Stimulated activated CD8-positive, alpha-beta memory T cell treated with anti-CD3 and anti-CD28 coated beads, Interleukin-12 subunit alpha, Interleukin-12 subunit beta, amount 100 ng/mL, for 4 hours (primary cell): Measurements from ENCODE around the gene LCLAT1.

ENCODE experiments used
- DNase-seq: peaks from one replicate; pipeline ENCODE4 v3.0.0-alpha.2; 2020; ENCODE audit warnings: low read depth

LCLAT1 gene

DNA sequence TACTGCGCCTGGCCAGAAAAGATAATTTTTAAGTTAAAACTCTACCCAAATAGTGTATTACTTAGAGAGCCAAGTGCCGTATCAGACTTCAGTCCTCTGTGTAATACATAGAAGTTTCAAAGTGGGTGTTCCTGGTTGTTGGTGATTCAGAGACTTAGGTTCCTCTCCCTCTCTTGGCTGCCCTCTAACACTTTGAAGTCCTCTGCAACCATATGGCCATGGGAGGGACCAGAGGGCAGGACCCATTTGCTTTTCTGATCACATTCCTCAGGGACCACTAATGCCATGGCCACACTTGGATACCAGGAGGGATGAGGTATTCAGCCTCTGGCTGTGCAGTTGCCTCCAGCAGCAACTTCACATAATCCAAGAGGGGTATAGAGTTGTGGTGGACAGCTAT, 228.7 kb downstream of the LCLAT1 start:
- no peak for DNase-seq

DNA sequence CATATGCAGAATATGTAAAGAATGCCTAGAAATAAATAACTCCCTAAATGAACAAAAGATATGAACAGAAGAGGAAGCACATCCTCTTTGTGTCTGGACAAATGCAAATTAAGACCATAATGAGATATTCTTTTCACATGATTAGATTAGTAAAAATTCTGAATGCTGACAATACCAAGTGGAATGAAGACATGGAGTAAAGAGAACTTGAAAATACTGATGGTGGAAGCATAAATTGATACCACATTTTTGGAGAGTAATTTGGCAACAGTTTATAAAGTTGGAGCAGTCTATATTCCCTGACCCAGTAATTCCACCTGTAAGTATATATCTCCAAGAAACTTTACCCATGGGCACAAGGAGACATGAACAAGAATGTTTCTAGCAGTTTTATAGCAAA, 230.2 kb downstream of the LCLAT1 start:
- DNase-seq = no peak

DNA sequence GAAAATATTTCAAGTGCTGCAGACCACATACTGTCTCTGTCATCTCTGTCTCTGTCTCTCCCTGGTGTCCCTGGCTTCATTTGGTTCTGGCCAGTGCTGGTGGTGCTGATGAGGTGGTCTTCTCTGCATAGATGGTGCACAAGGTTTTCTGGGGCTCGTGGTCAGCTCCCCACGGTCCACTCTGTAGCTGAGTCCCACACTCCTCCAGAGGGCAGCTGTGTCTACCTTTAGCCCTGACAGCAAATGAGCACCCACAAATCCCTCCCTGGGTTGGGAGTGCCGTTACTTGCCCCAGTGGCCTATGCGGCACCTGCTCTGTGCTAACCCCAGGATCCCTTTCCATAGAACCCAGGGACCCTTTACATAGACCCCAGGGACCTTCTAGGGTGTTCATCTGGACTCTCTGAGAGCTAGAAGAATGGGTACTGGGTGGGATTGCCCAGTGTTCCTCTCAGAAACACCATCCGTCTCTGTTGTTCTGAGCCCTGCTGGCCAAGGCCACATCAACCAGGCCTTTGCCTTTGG, 230.9 kb downstream of the LCLAT1 start:
- DNase-seq = no peak

DNA sequence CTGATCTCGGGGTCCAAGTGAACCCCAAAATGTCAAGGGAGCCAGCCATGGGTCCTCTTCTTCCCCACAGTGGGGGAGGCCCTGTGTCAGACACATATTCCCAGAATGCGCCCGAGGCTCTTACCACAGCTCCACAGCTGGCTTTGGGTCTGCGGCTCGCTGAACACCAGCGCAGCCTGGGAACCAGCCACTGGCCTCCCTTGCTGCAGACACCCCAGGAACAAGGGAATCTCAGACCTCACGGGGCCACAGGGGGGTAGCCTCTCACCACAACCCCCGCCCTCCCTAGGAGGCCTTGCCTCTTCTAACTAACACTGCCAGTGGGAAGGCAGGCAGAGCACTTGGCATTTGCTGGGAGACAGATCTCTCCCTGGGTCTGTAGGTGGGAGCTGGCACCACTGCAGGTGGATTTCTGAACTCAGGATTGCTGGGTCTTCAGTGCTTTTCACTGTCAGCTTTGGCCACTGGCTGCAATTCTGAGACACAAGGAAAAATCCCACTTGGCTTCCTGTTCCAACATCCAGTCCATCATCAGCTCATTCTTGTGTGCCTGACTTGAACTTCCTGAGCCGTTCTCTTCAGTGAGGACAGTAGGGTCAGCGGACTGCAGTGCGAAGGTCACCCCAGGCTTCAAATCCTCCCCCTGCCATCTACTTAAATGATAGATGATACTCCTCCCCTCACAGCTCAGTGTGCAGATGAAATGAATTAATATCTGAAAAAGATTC, 231.5 kb downstream of the LCLAT1 start:
- DNase-seq = no peak

DNA sequence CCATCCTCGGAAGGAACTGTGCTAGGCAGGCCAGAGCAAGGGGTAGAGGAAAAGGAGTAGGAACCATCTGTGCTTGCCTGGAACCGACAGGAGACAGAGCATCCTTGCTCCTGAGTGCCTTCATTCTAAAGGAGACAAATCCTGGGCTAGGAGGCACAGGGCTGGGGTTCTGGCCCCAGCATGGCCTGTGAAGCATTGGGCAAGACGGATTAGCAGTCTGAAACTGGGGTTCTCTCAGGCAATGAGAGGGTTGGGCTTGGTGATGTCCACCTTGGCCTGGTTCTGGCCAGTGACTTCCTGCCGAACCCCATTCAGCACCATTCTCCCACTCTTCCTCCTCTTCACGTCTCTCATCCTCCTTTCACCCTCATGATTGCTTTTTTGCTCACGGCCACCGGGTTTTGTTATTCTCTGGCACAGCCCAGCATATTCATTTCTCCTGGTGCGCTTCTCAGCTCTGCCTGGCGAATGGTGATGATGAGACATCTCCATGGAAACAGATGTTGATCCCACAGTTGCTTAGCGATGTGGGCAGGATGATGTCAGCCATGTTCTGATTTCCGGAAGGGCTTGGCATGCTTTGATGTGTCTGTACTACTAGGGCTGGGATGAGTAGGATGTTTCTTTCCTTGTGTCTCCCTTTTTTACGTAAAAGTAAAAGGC, 232.5 kb downstream of the LCLAT1 start:
- DNase-seq = no peak

DNA sequence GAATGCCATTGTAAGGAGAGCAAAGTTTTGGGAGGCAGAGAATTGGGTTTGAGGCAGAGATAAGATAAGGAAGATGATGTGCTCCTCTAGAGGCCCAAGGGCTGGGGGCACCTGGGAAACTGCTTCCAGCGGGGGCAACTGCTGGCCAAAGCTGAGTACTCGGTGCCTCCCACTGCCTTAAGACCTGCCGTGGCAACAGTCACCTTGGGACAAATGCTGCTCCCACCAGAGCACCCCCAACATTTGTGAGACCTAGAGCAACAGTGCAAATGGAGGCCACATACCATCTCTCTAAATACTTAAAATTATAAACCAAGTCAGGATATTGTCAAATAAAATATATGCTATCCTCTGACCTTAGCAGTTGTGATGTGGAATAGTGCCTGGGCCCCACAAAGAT, 233.1 kb downstream of the LCLAT1 start:
- DNase-seq = no peak

DNA sequence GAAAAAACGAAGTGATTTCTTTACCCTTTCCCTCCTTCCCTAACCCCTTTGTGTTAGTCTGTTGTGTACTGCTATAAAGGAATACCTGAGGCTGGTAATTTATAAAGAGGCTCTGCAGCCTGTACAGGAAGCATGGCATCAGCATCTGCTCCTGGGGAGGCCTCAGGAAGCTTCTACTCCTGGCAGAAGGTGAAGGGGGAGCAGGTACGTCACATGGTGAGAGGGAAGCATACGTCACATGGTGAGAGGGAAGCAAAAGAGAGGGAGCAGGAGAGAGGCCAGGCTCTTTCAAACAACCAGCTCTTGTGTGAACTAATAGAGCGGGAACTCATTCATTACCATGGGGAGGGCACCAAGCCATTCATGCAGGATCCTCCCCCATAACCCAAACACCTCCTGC, 234.0 kb downstream of the LCLAT1 start:
- no peak for DNase-seq

DNA sequence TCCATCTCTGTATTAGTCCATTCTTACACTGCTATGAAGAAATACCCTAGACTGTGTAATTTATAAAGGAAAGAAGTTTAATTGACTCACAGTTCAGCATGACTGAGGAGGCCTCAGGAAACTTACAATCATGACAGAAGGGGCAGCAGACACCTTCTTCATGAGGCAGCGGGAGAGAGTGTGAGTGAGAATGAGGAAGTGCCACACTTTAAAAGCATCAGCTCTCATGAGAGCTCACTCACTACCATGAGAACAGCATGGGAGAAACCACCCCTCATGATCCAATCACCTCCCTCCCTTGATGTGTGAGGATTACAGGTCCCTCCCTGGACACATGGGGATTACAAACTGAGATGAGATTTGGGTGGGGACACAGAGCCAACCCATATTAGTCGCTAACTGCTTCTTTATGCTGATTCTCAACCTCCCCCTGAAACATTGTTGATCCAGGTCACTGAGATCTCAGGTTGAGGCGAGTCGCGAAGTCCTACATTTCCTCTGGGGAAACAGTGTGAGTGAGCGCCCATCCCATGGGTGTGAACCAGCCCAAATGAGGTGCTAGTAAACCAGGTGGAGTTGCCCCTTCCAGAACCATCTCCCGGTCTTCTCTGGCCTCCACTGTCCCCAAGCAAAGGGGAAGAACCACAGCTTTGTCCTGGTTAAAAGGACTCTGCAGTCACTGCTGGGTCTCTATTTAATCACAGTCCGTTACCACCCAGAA, 236.3 kb downstream of the LCLAT1 start:
- no peak for DNase-seq

DNA sequence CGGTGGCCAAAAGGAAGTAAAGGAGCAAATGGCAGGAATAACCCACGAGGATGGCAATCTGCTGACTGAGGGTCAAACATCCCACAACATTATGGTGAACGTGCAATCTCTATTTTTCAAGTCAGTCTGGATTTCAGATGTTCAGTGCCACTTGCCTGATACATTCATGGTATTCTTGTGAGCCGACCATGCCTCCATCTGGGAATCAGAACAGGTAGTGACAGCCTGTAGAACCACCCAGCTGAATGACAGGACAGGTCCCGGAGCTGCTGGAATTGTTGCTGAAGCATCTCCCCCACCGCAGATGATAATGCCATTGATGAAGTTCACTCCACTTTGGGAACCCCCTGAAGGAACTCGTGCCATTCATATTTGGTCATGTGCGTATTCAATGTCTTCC, 237.0 kb downstream of the LCLAT1 start:
- no peak for DNase-seq

DNA sequence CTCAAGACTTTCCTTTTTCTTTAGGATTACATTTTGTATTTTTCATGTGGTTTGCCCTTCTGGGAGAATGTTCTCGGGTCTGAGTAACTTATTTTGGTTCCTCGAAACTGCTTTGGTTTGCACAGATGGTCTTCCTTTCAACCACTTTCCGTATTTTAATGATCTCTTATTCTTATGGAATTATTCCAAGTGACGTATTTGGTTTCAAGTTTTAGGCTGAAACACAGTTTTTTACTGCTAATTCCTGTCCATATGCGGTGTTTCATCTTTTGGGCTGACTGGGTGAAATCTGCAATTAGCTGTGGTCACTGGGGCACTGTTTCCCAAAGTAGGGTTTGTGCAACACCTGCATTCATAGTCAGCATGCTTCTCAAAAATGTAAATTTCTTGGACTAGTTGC, 237.5 kb downstream of the LCLAT1 start:
- no peak for DNase-seq

DNA sequence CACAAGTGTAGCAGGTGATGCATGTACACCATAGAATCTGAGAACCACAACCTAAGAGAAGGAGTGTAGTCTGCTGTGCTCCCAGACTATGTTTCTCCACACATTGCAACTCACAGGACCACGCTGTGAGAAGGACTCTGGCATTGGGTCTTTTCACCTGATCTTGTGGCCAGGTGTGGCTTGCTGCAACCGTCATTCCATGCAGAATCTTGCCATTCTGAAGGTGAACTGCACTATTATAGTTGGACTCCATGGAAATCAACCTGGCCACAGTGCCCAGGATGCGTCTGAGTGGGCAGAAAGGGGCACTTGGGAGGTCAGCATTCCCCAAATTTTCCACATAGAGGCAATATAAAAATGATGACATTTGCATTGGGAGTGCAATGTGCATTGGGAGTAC, 237.9 kb downstream of the LCLAT1 start:
- no peak for DNase-seq

DNA sequence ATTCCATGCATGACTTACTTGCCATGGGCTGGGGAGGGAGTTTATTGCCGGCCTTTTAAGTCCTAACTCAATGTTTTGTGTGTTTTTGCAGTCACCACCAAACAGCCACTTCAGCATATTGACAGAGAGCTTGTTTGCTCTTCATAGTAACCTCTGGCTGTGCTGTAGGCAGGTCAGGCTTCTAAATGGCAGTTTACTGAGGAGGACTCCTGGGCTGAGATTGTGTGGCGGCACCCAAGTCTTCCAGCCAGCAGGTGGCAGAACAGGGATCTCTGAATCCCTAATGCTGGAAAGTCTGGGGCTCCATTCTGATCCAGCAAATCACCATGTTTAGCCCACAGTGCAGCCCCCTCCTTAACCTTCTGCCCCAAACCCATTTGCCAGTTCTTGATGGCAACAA, 239.0 kb downstream of the LCLAT1 start:
- no peak for DNase-seq

DNA sequence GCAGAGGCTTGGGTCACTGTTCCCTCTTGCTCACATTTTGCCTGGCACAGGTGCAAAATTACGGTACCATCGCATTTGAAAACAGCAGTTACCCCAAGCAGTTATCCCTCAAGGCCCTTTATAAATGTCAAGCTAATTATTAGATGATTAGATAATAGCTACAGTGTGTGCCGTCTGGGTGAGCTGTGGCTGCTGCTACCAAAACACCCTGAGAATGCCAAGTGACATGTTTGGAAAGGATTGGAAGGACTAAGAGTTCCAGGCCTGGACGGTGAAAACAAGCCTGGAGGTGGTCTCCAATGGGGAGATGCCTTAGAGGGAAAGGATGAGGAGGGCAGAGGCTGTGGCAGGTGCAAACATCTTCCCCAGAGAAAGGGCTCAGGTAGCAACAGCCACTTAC, 239.6 kb downstream of the LCLAT1 start:
- DNase-seq = no peak

DNA sequence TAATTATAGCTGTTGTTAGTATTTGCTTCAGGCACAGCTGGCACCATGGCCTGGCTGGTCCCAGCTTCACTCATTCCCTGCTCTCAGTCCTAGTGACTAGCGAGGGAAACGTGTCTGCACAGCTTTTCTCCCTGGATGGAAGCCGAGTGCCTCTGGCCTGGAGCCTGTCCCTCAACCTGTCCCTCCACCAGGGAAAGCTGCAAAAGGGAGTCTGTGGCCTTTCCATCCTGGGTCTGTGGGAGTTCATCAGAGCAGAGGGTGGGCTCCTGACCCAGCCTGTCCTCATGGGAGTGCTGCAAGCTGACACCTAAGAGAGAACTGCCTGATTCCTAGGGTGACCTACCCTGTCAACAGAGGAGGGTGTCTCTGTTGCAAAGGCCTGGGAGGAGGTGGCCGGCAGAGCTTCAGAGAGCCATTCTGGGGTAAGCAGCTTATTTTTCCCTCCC, 241.9 kb downstream of the LCLAT1 start:
- no peak for DNase-seq

DNA sequence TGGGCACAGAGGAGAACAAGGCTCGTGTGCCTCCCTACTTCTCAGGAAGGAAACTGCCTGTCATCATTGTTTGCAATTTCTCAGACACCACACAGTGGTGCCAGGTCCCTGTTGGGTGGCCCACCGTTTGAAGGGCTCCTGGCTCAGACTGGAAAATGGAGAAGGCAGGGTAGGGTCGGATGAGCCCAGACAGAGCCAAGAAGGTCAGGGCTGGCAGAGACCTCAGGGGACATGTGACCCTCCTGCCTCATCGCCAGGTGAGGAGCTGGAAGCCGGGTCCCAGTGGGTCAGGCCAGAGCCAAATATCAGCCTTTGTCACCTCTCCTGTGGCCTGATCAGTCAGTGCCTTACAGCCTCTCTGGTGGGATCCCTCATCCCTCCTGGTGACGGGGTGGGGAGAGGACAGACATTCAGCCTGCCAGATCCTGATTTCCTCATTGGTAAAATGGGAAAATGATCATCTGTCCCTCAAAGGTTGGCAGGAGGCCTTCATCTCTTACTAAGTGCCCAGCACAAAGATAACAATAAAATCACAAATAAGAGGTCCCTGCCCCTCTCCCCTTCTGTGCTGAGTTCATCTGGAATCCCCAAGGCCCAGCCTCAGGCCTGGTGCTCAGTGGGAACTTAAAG, 242.6 kb downstream of the LCLAT1 start:
- DNase-seq = no peak

DNA sequence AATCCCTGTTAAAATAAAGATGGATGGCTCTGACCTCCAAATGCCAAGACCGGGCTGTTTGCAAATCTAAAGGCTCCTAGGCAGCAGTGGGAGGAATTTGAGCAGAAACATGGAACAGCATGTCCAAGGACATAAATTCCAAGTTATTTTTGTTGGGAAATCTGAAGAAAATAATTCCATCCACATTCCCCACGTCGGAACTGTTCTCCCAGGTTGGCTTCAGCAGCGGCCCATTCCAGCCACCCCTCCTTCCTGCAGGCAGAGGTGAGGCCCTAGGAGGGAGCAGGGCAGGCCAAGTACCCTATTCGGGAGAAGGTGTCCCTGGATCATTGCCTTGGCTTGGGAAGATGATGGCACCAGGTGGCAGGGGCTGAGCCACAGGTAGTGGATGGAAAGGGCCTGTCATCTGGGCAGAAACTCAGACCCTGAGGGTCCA, 243.1 kb downstream of the LCLAT1 start:
- no peak for DNase-seq

DNA sequence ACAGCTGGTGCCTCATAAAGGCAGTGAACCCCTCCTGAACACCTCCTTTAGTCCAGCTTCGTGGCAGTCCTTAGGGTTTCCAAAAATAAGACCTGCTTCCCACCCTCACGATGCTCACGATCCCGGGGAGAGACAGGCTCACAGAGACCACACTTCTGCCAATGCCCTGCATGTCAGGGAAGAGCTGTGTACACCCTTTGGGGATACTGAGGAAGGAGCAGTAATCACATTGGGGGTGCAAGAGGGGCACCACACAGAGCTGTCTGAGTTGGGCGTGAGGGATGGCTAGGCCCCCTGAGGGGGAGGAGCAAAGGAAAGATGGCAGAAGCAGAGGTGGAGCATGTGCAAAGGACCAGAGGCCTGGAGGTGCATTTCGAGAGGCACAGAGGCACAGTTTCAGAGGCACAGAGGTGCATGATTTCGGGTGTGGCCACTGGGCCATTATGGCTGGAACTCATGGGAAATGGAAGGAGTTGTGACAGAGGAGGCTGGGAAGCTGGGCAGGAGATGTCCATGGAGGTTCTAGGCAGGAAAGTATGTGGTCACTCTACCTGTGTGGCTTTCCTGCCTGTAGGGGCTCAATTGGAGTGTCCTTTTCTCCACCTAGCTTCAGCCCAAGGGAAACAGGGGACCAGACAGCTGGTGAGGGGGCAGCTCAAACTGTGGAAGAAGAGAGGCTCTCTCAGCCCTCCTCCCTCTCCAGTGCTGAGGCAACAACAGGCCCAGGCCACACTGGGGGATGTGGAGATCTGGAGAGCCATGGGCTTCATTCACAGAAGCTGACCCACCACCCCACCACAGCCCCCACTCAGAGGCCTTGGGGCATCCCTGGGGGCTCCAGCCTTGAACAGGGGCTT, 244.3 kb downstream of the LCLAT1 start:
- DNase-seq = no peak

DNA sequence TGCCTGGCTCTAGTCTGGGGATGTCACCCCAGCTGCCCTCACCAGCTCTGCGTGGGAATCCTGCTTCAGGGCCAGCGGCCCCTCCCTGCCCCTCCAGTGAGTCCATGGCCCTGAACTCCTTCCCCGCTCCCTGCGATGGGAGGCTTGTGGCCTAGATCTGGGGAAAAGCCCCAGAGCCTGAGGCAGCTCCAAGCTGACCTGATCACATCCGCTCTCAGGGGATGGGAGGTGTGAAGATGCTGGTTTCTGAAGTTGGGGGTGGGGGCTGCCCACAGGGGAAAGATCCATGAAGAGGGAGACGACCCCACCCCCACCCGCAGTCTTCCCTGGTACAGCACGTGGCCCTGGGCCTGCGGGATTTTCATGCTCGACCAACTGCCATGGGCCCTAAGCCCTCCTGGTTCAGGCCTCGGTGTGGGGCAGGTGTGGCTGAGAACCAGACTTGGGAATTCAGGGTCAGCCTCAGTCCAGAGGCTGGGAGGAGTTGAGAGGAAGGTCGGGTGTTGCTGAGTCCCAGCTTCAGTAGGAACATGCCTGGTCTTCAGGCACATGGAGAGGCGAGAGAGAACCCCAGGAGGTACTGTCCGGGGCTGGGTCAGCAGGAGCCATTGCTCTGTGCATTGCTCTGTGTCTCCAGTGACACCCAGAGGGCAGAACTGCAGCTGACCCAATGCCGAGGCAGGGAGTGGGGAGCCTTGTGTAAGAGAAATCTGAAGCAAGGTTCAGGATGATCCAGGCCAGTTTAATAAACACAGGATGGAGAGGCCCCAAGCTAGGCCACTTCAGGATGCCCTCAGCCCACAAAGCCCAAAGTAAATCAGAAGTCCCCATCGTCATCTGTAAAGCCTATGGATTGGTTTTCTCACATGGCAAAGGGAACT, 245.1 kb downstream of the LCLAT1 start:
- DNase-seq = no peak

DNA sequence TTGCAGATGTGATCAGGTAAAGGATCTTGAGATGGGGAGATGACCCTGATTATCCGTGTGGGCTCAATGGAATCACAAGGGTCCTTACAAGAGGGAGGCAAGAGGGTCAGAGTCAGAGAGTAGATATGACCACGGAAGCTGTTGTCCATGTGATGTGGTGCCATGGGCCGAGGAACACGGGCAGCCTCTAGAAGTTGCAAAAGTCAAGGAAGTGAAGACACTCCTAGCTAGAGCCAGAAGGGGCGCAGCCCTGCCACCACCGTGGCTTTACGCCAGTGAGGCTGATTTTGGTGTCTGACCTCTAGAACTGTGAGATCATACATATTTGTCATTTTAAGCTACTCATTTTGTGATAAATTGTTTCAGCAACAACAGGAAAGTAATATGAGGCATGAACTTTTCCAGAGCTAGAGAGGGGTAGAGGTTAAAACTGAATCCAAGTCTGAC, 245.8 kb downstream of the LCLAT1 start:
- no peak for DNase-seq
